Fibroblast of pulmonary artery (primary cell): Measurements from ENCODE around the gene NR2C1.
A peak's percentile ranks its signal among the peaks of the same experiment; 100 is the strongest.
"Not testable (repeated sequence)": the region's sequence is repeated elsewhere in the genome, so short reads cannot be mapped to it uniquely, and the experiment has no call there.

Experiments
- DNase-seq: peaks from one replicate; pipeline ENCODE4 v3.0.0-alpha.2; 2010; ENCODE audit warnings: low read depth
- H3K4me3 ChIP-seq: replicated peaks from 2 replicates; pipeline ENCODE4 v1.5.1; 2011; ENCODE audit warnings: low read depth, mild to moderate bottlenecking, control low read depth, low read length, moderate library complexity
- TF ChIP-seq, protein P1 (sequence below): IDR thresholded peaks from 2 replicates; pipeline ENCODE4 v1.5.1; 2011; ENCODE audit warnings: mild to moderate bottlenecking, control low read depth, low read length, inconsistent platforms; ENCODE audit errors: missing control alignments

Gene NR2C1

DNA sequence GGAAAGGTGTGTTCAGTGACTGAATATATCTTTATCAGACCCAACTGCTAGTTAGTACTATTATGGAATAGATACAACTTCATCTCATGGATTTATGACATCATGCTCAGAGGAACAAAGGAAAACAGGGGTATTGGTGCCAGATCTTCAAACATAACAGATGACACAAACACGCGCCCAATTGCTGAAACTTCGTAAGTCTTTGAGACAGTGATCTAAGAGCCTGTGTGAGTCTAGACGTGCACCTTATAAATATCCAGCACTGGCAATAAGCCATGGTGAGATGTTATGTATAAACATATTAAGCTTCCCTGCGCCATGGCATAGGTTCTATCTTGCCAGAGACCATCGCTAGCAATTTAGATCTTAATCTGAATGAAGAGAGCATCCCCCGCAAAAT is 42.2 kb upstream of the NR2C1 start:
- H3K4me3 ChIP-seq, result no peak overlapping the region
- DNase-seq, result no peak
- TF ChIP-seq, protein P1, sequence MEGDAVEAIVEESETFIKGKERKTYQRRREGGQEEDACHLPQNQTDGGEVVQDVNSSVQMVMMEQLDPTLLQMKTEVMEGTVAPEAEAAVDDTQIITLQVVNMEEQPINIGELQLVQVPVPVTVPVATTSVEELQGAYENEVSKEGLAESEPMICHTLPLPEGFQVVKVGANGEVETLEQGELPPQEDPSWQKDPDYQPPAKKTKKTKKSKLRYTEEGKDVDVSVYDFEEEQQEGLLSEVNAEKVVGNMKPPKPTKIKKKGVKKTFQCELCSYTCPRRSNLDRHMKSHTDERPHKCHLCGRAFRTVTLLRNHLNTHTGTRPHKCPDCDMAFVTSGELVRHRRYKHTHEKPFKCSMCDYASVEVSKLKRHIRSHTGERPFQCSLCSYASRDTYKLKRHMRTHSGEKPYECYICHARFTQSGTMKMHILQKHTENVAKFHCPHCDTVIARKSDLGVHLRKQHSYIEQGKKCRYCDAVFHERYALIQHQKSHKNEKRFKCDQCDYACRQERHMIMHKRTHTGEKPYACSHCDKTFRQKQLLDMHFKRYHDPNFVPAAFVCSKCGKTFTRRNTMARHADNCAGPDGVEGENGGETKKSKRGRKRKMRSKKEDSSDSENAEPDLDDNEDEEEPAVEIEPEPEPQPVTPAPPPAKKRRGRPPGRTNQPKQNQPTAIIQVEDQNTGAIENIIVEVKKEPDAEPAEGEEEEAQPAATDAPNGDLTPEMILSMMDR, result no peak

DNA sequence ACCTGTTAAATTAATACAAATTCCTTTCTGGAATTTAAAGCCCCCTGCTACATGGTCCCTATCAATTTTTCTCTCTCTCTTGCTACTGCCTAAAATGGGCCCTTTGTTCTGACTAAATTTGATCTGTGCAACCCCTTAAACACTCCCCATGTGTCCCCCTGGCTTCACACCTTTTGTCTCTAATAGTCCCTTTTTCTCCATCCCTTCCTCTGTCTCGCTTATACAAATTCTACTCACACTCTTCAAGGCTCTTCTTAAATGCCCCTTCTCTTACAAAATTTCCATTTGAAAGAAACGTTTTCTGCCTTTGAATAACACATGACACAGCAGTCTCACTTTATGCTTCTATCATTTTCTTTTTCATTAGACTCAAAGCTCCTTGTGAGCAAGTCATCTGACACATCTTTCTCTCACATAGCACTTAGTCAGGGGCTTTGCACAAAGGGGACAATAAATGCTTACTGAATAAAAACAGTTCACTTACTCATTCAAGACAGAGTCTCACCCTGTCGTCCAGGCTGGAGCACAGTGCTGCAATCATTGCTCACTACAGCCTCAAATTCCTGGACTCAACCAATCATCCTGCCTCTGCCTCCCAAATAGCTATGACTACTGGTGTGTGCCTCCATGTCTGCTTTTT is 41.5 kb upstream of the NR2C1 start:
- TF ChIP-seq, protein P1, result no peak
- H3K4me3 ChIP-seq, result no peak overlapping the region
- DNase-seq, result no peak

DNA sequence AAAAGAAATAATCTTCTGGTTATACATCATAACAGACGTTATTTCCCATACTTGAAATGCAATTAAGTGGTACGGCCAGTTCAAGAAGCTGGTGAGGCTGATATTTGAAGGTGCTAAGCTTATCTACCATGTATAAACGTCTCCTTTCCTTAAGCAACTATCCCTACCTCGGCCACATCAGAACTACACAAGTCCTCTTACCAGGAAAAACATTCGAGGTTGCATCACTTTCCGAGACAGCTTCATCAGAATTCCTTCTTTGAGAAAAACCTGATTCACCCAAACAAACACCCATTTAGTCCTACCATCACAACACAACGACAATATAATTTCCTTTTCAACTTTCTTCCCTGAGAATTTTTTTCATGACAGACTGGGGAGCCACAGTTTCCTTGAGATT is 33.9 kb upstream of the NR2C1 start:
- no peak for DNase-seq
- no peak overlapping the region for H3K4me3 ChIP-seq
- TF ChIP-seq, protein P1, result no peak

DNA sequence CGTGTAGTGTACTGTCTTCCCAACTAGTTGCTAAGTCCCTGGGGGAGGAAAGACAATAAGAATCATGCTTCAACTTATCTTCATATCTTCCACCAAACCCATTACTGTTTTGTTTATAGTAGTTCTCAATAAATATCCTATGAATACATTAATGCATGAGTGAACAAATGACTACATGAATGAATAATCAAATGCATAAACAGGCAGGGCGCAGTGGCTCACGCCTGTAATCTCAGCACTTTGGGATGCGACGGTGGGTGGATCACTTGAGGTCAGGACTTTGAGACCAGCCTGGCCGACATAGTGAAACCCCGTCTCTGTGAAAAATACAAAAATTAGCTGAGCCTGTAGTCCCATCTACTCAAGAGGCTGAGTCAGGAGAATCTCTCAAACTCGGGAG is 32.1 kb upstream of the NR2C1 start:
- no peak overlapping the region for H3K4me3 ChIP-seq
- TF ChIP-seq, protein P1, result no peak
- no peak for DNase-seq

DNA sequence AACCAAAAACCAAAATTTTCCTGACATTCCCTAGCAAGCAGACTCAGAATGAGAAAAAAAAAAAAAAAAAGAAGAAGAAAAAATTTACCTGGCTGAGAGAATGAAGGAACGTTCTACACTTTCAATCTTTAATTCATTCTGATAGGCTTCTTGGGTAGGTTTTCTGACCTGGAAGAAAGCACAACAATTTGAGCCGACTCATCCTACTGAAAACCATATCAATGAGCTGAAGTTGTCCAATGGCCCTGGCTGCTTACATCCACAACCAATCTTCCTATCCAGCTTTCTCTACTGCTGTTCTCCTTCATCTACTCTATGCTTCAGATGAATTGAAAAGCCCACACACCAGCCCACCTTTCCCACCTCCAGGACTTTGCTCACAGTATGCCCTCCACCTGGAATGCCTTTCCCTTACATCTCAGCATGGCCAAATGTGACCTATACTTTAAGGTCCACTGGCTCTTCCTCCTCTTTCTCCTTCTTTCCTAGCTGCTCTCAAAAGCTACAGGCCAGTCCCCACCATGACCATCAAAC is 31.6 kb upstream of the NR2C1 start:
- DNase-seq, result no peak
- no peak overlapping the region for H3K4me3 ChIP-seq
- TF ChIP-seq, protein P1, result no peak

DNA sequence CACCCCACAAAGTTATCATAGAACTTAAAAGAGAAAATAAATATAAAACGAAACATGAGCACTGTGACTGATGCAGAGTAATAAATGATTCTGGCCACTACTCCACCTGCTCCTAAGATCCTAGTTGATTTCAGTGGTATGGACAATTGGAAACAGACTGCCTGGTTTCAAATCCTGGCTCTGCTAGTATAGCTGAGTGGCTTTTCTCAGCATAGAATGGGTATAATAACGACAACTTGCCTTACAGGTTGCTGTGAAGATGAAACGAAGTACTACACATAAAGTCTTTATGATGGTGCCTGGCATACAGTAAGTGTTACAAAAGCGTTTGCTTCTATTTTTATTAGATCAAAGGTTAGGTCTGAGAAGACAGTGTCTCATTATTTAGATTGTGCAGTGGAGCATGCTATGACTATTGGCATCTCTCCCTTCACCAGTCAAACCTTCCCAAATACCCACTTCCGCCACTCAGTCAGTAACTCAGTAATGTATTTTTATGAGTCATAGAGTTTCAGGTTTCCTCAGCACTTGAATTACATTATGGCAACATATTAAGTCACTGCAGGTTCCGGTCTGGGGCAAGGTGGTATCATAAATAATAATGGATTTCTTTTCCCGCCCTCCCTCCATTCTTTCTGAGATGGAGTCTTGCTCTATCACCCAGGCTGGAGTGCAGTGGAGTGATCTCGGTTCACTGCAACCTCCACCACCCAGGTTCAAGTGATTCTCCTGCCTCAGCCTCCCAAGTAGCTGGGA is 29.7 kb upstream of the NR2C1 start:
- TF ChIP-seq, protein P1, result no peak
- no peak overlapping the region for H3K4me3 ChIP-seq
- DNase-seq, result peak; percentile 51

DNA sequence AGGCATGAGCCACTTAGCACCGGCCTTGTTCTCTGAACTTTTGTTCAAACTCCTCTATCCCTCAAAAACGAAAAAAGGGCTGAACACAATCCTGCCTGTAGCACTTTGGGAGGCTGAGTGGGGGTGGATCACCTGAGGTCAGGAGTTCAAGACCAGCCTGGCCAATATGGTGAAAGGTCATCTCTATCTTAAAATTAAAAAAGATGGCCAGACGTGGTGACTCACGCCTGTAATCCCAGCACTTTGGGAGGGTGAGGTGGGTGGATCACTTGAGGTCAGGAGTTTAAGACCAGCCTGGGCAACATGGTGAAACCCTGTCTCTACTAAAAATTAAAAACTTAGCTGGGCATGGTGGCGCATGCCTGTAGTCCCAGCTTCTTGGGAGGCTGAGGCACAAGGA is 28.5 kb upstream of the NR2C1 start:
- DNase-seq, H3K4me3 ChIP-seq: not testable (repeated sequence)
